Peyer's patch (tissue), 4 donors: ENCODE results near the gene GTF2H1. TPM values are rescaled to one million over a fixed set of nuclear protein-coding genes. Genes with fewer than 3 reads are reported as not detected.

Source experiments
- DNase-seq, 3 donors: peaks; one replicate each; pipeline ENCODE4 v3.0.0-alpha.2; 2017 to 2019
- H3K27ac ChIP-seq, 4 donors: fragments of 200-600 bp; sonication (generic); one replicate each; pipeline ENCODE4 v1.5.1; 2016 to 2019
- H3K27me3 ChIP-seq, 2 donors: fragments of 200-600 bp; sonication (generic); one replicate each; pipeline ENCODE4 v1.5.1; 2019
- H3K36me3 ChIP-seq, 3 donors: fragments of 200-600 bp; sonication (generic); one replicate each; pipeline ENCODE4 v1.5.1; 2016 to 2019
- H3K4me1 ChIP-seq, 4 donors: fragments of 200-600 bp; sonication (generic); one replicate each; pipeline ENCODE4 v1.5.1; 2016 to 2019
- H3K4me3 ChIP-seq, 4 donors: fragments of 200-600 bp; sonication (generic); 1 replicate in 3 of 4; 2 replicates in 1 of 4; pipeline ENCODE4 v1.5.1; 2016 to 2019; ENCODE audit warnings: mild to moderate bottlenecking in 1 of 4
- H3K9me3 ChIP-seq, 4 donors: fragments of 200-600 bp; sonication (generic); one replicate each; pipeline ENCODE4 v1.5.1; 2016 to 2019; ENCODE audit warnings: mild to moderate bottlenecking in 1 of 4
- CTCF ChIP-seq, 6 experiments: fragments of 450-650 bp in 4 of 6; fragments of 200-600 bp in 2 of 6; sonication (generic) in 1 of 6; IDR thresholded peaks; one replicate each; pipeline ENCODE4 v1.5.1; 2017 to 2019; ENCODE audit warnings: antibody characterized with exemption in 6 of 6, mild to moderate bottlenecking in 3 of 6, moderate library complexity in 1 of 6
- POLR2A ChIP-seq, 2 donors: fragments of 450-650 bp; IDR thresholded peaks; one replicate each; pipeline ENCODE4 v1.5.1; 2017; ENCODE audit warnings: antibody characterized with exemption in 2 of 2, mild to moderate bottlenecking in 2 of 2, moderate library complexity in 2 of 2
- total RNA-seq, 4 donors: library from RNA; depleted of rRNA; stranded (reverse); fragments of >200 nt; gene quantifications; one replicate each; pipeline ENCODE4 v1.1.0, GENCODE V29; 2016

The GTF2H1 gene
- total RNA-seq, result 10 to 100 TPM; 57.2 to 69.1 (median 63.7) TPM

GRCh38 chr11:18321969-18322711 lies at the start of gene GTF2H1, which contains the start of gene HPS5:
Gene GTF2H1, plus strand, starts transcription at chr11:18322567. Its CDS starts 10,508 bp downstream, at chr11:18333075.
Gene HPS5, minus strand, starts transcription at chr11:18322140. Its CDS starts 4,282 bp downstream, at chr11:18317858.
- Histone ChIP-seq H3K4me3 (peak within 1 kb of the TSS; percentile 74 to 97 (median 86)), H3K36me3 (peaks cover 0 to 11% (median 0%) of the 10 kb centered on the region in 3 donors), H3K27ac (peak within 1 kb of the TSS; percentile 92 to 98 (median 96)), H3K27me3 (no peaks in the 10 kb centered on the region), H3K4me1 (peaks cover 0 to 33% (median 14%) of the 10 kb centered on the region in 4 donors), H3K9me3 (no peaks in the 10 kb centered on the region)
- peak; percentile 97 to 98 (median 98) for DNase-seq
- TF ChIP-seq CTCF (IDR thresholded peaks at IDR 0.05) (peak in 2 of 6 experiments; percentile 4 to 5), POLR2A (IDR thresholded peaks at IDR 0.05) (peak; percentile 97 to 99)

- Histone ChIP-seq H3K4me3 (no peak overlapping the region), H3K36me3 (peaks cover 0 to 25% (median 3%) of the 10 kb centered on the region in 3 donors), H3K9me3 (no peaks in the 10 kb centered on the region), H3K27me3 (no peaks in the 10 kb centered on the region), H3K4me1 (no peaks in the 10 kb centered on the region), H3K27ac (no peak overlapping the region)
- no peak for TF ChIP-seq CTCF (IDR thresholded peaks at IDR 0.05)
- no peak for TF ChIP-seq POLR2A (IDR thresholded peaks at IDR 0.05)
- peak in 1 of 3 donors; percentile 50 for DNase-seq
These were observed 44.6 kb upstream of the GTF2H1 start for GRCh38 chr11:18277565-18278271.

DNA sequence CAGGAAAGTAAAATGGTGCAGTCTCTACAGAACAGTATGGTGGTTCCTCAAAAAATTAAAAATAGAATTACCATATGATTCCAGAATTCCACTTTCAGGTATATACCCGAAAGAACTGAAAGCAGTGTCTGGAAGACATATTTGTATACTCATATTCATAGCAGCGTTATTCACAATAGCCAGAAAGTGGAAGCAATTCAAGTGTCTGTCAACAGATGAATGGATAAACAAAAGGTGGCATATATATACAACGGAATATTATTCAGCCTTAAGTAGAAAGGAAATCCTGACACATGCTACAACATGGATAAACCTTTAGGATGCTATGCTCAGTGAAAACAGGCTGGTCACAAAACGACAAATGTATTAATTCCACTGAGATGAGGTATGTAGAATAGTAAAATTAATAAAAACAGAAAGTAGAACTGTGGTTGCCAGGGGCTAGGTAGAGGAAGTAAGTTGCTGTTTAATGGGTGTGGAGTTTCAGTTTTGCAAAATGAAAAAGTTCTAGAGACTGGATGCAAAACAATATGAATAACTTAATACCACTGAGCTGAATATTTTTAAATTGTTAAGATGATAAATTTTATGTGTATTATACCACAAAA lies 41.8 kb upstream of the GTF2H1 start:
- peaks cover 0 to 42% (median 3%) of the 10 kb centered on the region in 3 donors for H3K36me3 ChIP-seq
- H3K4me1 ChIP-seq, result no peaks in the 10 kb centered on the region
- H3K4me3 ChIP-seq, result no peak overlapping the region
- H3K27me3 ChIP-seq, result no peaks in the 10 kb centered on the region
- no peak for TF ChIP-seq POLR2A (IDR thresholded peaks at IDR 0.05)
- H3K9me3 ChIP-seq, result no peaks in the 10 kb centered on the region
- no peak for DNase-seq
- peak overlapping the region in 2 of 4 donors; percentile 24 to 50 for H3K27ac ChIP-seq

GRCh38 chr11:18282626-18283025 lies 39.7 kb upstream of the GTF2H1 start:
- Histone ChIP-seq H3K27me3 (no peaks in the 10 kb centered on the region), H3K9me3 (no peaks in the 10 kb centered on the region), H3K4me3 (no peak overlapping the region), H3K27ac (peak overlapping the region in 1 of 4 donors; percentile 46), H3K36me3 (peaks cover 0 to 61% (median 3%) of the 10 kb centered on the region in 3 donors), H3K4me1 (no peaks in the 10 kb centered on the region)
- DNase-seq, result no peak
- no peak for TF ChIP-seq POLR2A (IDR thresholded peaks at IDR 0.05)
- TF ChIP-seq CTCF (IDR thresholded peaks at IDR 0.05), result no peak

DNA sequence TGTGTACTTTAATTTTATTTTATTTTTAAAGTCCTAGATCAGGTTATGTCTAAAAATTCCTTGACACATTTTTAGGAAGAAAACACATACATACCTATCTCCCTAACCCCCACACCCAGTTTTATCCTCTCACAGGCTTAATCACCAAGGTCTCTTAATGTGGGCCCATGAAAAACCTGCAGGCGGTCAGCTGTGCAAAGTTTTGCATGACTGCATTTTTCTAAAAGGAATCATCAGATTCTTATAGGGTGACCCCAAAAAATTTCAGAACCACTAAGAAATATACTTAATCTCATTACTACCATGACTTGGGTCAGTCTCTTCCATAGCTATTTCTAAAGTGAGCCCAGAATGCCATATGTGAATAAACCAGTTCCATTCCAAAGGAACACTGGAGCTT lies 36.5 kb upstream of the GTF2H1 start:
- Histone ChIP-seq H3K9me3 (no peaks in the 10 kb centered on the region), H3K27me3 (no peaks in the 10 kb centered on the region), H3K36me3 (peaks cover 0 to 64% (median 3%) of the 10 kb centered on the region in 3 donors), H3K4me1 (no peaks in the 10 kb centered on the region), H3K27ac (no peak overlapping the region), H3K4me3 (no peak overlapping the region)
- no peak for DNase-seq
- TF ChIP-seq POLR2A (IDR thresholded peaks at IDR 0.05) (no peak), CTCF (IDR thresholded peaks at IDR 0.05) (no peak)
